Measurements from ENCODE around the gene ECE1. TPM values are rescaled to one million over a fixed set of nuclear protein-coding genes. Genes with fewer than 3 reads are reported as not detected.

The ECE1 gene
- total and polyA plus RNA-seq, 10 of the 15 experiments (the other 5 are each of a cell fraction or from before 2014, with no cell fraction given), result 0.97 to 81.0 (median 37.0) TPM

GRCh38 chr1:21247892-21248715, 42.2 kb downstream of the ECE1 start:
- SMC1A ChIA-PET (ENCODE audit: uncharacterized antibody, unreplicated experiment), result interaction anchor here (0.8 to 1.6 kb wide), 4 partner anchors 10 to 121 kb away, joined by 3 to 7 read pairs (median 4); no protein-coding TSS in a partner anchor
- Histone ChIP-seq H3K9me3 (replicated peaks; ENCODE audit: control insufficient read depth, insufficient read depth, low read length) (no peaks in the 10 kb centered on the region), H3K79me2 (ENCODE audit: control insufficient read depth, insufficient read depth, low read length) (no peaks in the 10 kb centered on the region), H4K20me1 (ENCODE audit: control insufficient read depth, insufficient read depth) (no peaks in the 10 kb centered on the region), H3K4me3 (no peak overlapping the region), H2AFZ (ENCODE audit: control insufficient read depth, low read depth, low read length) (no peak overlapping the region), H3K27me3 (replicated peaks in 1 of 2; ENCODE audit: control insufficient read depth in 2 of 2, insufficient read depth in 2 of 2, low read length in 1 of 2) (no peaks in the 10 kb centered on the region), H3K36me3 (ENCODE audit: control insufficient read depth in 2 of 2, insufficient read depth in 2 of 2, low read length in 1 of 2) (peaks cover 6 to 14% of the 10 kb centered on the region in 2 experiments; a peak in 3 of 4 replicates), H3K9ac (ENCODE audit: control insufficient read depth, insufficient read depth, low read length) (no peak overlapping the region), H3K27ac (ENCODE audit: control insufficient read depth, insufficient read depth) (no peak overlapping the region), H3K4me1 (ENCODE audit: control insufficient read depth, insufficient read depth, low read length) (no peaks in the 10 kb centered on the region), H3K4me2 (ENCODE audit: control insufficient read depth, insufficient read depth) (no peak overlapping the region)
- POLR2A ChIA-PET, result interaction anchor here (0.6 kb wide), 1 partner anchor 1653 kb away, joined by 3 read pairs; no protein-coding TSS in a partner anchor
- in situ Hi-C loops (cut with MboI) (no loop called here), intact Hi-C loops (cut with micrococcal nuclease; ENCODE audit: unreplicated experiment) (no loop called here)
- RAD21 ChIA-PET (ENCODE audit: unreplicated experiment), result interaction anchor here (0.6 to 2.1 kb wide), 3 partner anchors 10 to 127 kb away, joined by 3 to 6 read pairs (median 3); no protein-coding TSS in a partner anchor
- BruUV-seq (replicated peaks), result no TSS peak
- WGBS (ENCODE audit: insufficient coverage, insufficient replicate concordance, low lambda C conversion rate, missing lambda C conversion rate), result 74% methylated on average over 13 of the region's 14 CpGs
- FAIRE-seq (no peak), ATAC-seq (no peak), DNase-seq (ENCODE audit: low read depth, low spot score) (no peak)
- CTCF ChIA-PET, result interaction anchor here (0.6 to 2.0 kb wide), 9 partner anchors 15 to 294 kb away, joined by 3 to 7 read pairs (median 3); no protein-coding TSS in a partner anchor
- TF ChIP-seq, protein P1, sequence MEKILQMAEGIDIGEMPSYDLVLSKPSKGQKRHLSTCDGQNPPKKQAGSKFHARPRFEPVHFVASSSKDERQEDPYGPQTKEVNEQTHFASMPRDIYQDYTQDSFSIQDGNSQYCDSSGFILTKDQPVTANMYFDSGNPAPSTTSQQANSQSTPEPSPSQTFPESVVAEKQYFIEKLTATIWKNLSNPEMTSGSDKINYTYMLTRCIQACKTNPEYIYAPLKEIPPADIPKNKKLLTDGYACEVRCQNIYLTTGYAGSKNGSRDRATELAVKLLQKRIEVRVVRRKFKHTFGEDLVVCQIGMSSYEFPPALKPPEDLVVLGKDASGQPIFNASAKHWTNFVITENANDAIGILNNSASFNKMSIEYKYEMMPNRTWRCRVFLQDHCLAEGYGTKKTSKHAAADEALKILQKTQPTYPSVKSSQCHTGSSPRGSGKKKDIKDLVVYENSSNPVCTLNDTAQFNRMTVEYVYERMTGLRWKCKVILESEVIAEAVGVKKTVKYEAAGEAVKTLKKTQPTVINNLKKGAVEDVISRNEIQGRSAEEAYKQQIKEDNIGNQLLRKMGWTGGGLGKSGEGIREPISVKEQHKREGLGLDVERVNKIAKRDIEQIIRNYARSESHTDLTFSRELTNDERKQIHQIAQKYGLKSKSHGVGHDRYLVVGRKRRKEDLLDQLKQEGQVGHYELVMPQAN (conservative IDR thresholded peaks at IDR 0.05), result no peak

Data from GM12878 (cell line).